IPS-NIHi7 (cell line): ENCODE results near the gene NOMO2.
"Not testable (repeated sequence)": the region's sequence is repeated elsewhere in the genome, so short reads cannot be mapped to it uniquely, and the experiment has no call there.

Experiments
- DNase-seq: peaks from one replicate; pipeline ENCODE4 v3.0.0; 2012; ENCODE audit warnings: mixed read lengths; ENCODE audit errors: extremely low spot score

NOMO2 gene

GRCh38 chr16:18575298-18575917 is 13.5 kb upstream of the NOMO2 start:
- not testable (repeated sequence) for DNase-seq

GRCh38 chr16:18573887-18574286 is 12.0 kb upstream of the NOMO2 start:
- DNase-seq: not testable (repeated sequence)

GRCh38 chr16:18572973-18573372 is 11.1 kb upstream of the NOMO2 start:
- not testable (repeated sequence) for DNase-seq

GRCh38 chr16:18571307-18571850 is 9.5 kb upstream of the NOMO2 start:
- DNase-seq: not testable (repeated sequence)

GRCh38 chr16:18570529-18571306 is 8.8 kb upstream of the NOMO2 start:
- not testable (repeated sequence) for DNase-seq

GRCh38 chr16:18560416-18561220 is 1.3 kb downstream of the NOMO2 start:
- DNase-seq: not testable (repeated sequence)

GRCh38 chr16:18553671-18554070 is 8.2 kb downstream of the NOMO2 start:
- not testable (repeated sequence) for DNase-seq

GRCh38 chr16:18547382-18547781 is 14.5 kb downstream of the NOMO2 start:
- DNase-seq: not testable (repeated sequence)

- DNase-seq: not testable (repeated sequence)
Measured at GRCh38 chr16:18546853-18547252, 15.0 kb downstream of the NOMO2 start.

GRCh38 chr16:18544232-18545081 is 17.4 kb downstream of the NOMO2 start:
- DNase-seq: not testable (repeated sequence)

GRCh38 chr16:18541912-18542311 is 20.0 kb downstream of the NOMO2 start:
- not testable (repeated sequence) for DNase-seq

GRCh38 chr16:18537004-18537403 is 24.9 kb downstream of the NOMO2 start:
- DNase-seq: not testable (repeated sequence)

- not testable (repeated sequence) for DNase-seq
Measured at GRCh38 chr16:18535519-18536168, 26.3 kb downstream of the NOMO2 start.

GRCh38 chr16:18534308-18534707 is 27.6 kb downstream of the NOMO2 start:
- DNase-seq: not testable (repeated sequence)

GRCh38 chr16:18531323-18531722 is 30.6 kb downstream of the NOMO2 start:
- DNase-seq: not testable (repeated sequence)

- DNase-seq: not testable (repeated sequence)
Measured at GRCh38 chr16:18530329-18530728, 31.6 kb downstream of the NOMO2 start.

- not testable (repeated sequence) for DNase-seq
Measured at GRCh38 chr16:18526547-18526946, 35.4 kb downstream of the NOMO2 start.

GRCh38 chr16:18525882-18526482 is 35.9 kb downstream of the NOMO2 start:
- not testable (repeated sequence) for DNase-seq

GRCh38 chr16:18522637-18523036 is 39.3 kb downstream of the NOMO2 start:
- not testable (repeated sequence) for DNase-seq
